ENCODE measurements around the gene RUSF1.

DNA sequence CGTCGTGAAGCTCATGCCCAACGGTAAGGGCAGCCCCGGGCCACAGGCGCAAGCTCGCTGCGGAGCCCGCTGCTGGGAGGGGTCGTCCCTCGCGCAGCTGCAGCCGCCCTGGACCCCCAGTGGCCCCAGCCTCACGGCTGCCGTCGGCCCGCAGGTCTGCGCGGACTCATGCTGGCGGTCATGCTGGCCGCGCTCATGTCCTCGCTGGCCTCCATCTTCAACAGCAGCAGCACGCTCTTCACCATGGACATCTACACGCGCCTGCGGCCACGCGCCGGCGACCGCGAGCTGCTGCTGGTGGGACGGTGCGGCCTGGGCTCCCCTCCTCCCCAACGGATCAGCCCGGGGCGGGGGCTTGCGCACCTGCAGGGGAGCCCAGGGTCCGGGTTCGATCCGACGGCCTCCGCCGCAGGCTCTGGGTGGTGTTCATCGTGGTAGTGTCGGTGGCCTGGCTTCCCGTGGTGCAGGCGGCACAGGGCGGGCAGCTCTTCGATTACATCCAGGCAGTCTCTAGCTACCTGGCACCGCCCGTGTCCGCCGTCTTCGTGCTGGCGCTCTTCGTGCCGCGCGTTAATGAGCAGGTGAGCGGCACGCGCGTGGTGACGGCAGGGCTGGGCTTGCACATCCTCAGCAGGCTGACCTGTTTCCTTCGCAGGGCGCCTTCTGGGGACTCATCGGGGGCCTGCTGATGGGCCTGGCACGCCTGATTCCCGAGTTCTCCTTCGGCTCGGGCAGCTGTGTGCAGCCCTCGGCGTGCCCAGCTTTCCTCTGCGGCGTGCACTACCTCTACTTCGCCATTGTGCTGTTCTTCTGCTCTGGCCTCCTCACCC is 19.5 kb downstream of the RUSF1 start:
- no peak for TF ChIP-seq CTCF (IDR thresholded peaks at IDR 0.05)
- no peak for TF ChIP-seq POLR2A (IDR thresholded peaks at IDR 0.05)
